DOHH2 (cell line): ENCODE data around the gene DSCAM.
"Not testable (repeated sequence)": the region's sequence is repeated elsewhere in the genome, so short reads cannot be mapped to it uniquely, and the experiment has no call there.

ENCODE experiments used
- H3F3A ChIP-seq: fragments of 200-600 bp; sonication (generic), shearing (Covaris generic); 2 replicates; pipeline ENCODE4 v1.6.0; 2016; ENCODE audit warnings: antibody characterized with exemption, mild to moderate bottlenecking; ENCODE audit not compliant: control insufficient read depth, insufficient read depth
- H3K27ac ChIP-seq: fragments of 200-600 bp; sonication (generic); 2 replicates; pipeline ENCODE4 v1.5.1; 2014; ENCODE audit warnings: low read depth, mild to moderate bottlenecking, low read length, moderate library complexity
- H3K27me3 ChIP-seq: fragments of 200-600 bp; sonication (generic); 2 replicates; pipeline ENCODE4 v1.6.1; 2014; ENCODE audit warnings: mild to moderate bottlenecking, low read length, mixed read lengths; ENCODE audit not compliant: control insufficient read depth
- H3K36me3 ChIP-seq: fragments of 200-600 bp; sonication (generic); 2 replicates; pipeline ENCODE4 v1.6.1; 2014; ENCODE audit warnings: mild to moderate bottlenecking, low read length, moderate library complexity, mixed read lengths; ENCODE audit not compliant: control insufficient read depth
- H3K4me1 ChIP-seq: fragments of 200-600 bp; sonication (generic); 2 replicates; pipeline ENCODE4 v1.6.1; 2014; ENCODE audit warnings: mild to moderate bottlenecking, low read length, mixed read lengths; ENCODE audit not compliant: control insufficient read depth
- H3K4me2 ChIP-seq: fragments of 200-600 bp; sonication (generic); 2 replicates; pipeline ENCODE4 v1.6.0; 2014; ENCODE audit warnings: mild to moderate bottlenecking, low read length, moderate library complexity
- H3K4me3 ChIP-seq: fragments of 200-600 bp; sonication (generic); 2 replicates; pipeline ENCODE4 v1.5.1; 2014; ENCODE audit warnings: mild to moderate bottlenecking, low read length, mixed read lengths
- H3K79me2 ChIP-seq: fragments of 200-600 bp; sonication (generic); 2 replicates; pipeline ENCODE4 v1.6.1; 2014; ENCODE audit warnings: mild to moderate bottlenecking, low read length, mixed read lengths; ENCODE audit not compliant: control insufficient read depth
- H3K9me2 ChIP-seq: fragments of 200-600 bp; sonication (generic); replicated peaks from 2 replicates; pipeline ENCODE4 v1.6.1; 2014; ENCODE audit warnings: mild to moderate bottlenecking, low read length, mixed read lengths; ENCODE audit not compliant: control insufficient read depth
- H3K9me3 ChIP-seq: fragments of 200-600 bp; sonication (generic); 2 replicates; pipeline ENCODE4 v1.6.1; 2014; ENCODE audit warnings: antibody characterized with exemption, low read length, mixed read lengths; ENCODE audit not compliant: control insufficient read depth, insufficient read depth
- H4K20me1 ChIP-seq: fragments of 200-600 bp; sonication (generic); 2 replicates; pipeline ENCODE4 v1.6.0; 2014; ENCODE audit warnings: low read depth, mild to moderate bottlenecking, antibody characterized with exemption, low read length, moderate library complexity; ENCODE audit not compliant: control insufficient read depth, insufficient read depth
- CTCF ChIP-seq: fragments of 200-600 bp; sonication (generic); IDR thresholded peaks from one replicate; pipeline ENCODE4 v1.5.1; 2014; ENCODE audit warnings: antibody characterized with exemption, mild to moderate bottlenecking, low read depth, low read length; ENCODE audit not compliant: poor library complexity, severe bottlenecking
- EZH2phosphoT487 ChIP-seq: fragments of 200-600 bp; sonication (generic); IDR thresholded peaks from 2 replicates; pipeline ENCODE4 v1.6.1; 2017; ENCODE audit warnings: borderline replicate concordance, mild to moderate bottlenecking, antibody characterized with exemption, low read length, moderate library complexity, mixed read lengths

The DSCAM gene

GRCh38 chr21:40186045-40186444, 660.9 kb downstream of the DSCAM start:
- TF ChIP-seq EZH2phosphoT487 (no peak), CTCF (no peak)
- Histone ChIP-seq H3K27me3 (no peaks in the 10 kb centered on the region), H3K9me2 (no peaks in the 10 kb centered on the region), H3K4me2 (no peak overlapping the region), H3K36me3 (no peaks in the 10 kb centered on the region), H3K27ac (no peak overlapping the region), H3K4me1 (no peaks in the 10 kb centered on the region), H3F3A (no peaks in the 10 kb centered on the region), H3K79me2 (no peaks in the 10 kb centered on the region), H4K20me1 (no peaks in the 10 kb centered on the region), H3K4me3 (no peak overlapping the region), H3K9me3 (peaks cover 37% of the 10 kb centered on the region; the same call in 1 of the 2 replicates)

- Histone ChIP-seq H3K9me3 (peaks cover 43% of the 10 kb centered on the region; the same call in 1 of the 2 replicates), H3K27me3 (no peaks in the 10 kb centered on the region), H3K27ac (no peak overlapping the region), H3K79me2 (no peaks in the 10 kb centered on the region), H3F3A (no peaks in the 10 kb centered on the region), H3K4me1 (no peaks in the 10 kb centered on the region), H3K4me2 (no peak overlapping the region), H3K4me3 (no peak overlapping the region), H3K9me2 (no peaks in the 10 kb centered on the region), H4K20me1 (no peaks in the 10 kb centered on the region), H3K36me3 (no peaks in the 10 kb centered on the region)
- TF ChIP-seq CTCF (no peak), EZH2phosphoT487 (no peak)
Observed at GRCh38 chr21:40185208-40185607, 661.8 kb downstream of the DSCAM start.

GRCh38 chr21:40182491-40182890, 664.5 kb downstream of the DSCAM start:
- not testable (repeated sequence) for H4K20me1 ChIP-seq, H3K9me2 ChIP-seq, H3K36me3 ChIP-seq, H3K27me3 ChIP-seq, H3K79me2 ChIP-seq, H3K4me2 ChIP-seq, H3K4me3 ChIP-seq, H3K27ac ChIP-seq, H3K4me1 ChIP-seq, H3F3A ChIP-seq
- peaks cover 38% of the 10 kb centered on the region; the same call in 1 of the 2 replicates for H3K9me3 ChIP-seq

- no peak for TF ChIP-seq CTCF
- TF ChIP-seq EZH2phosphoT487: no peak
- H3K4me2 ChIP-seq: no peak overlapping the region
- no peaks in the 10 kb centered on the region for H3K27me3 ChIP-seq
- H3K36me3 ChIP-seq: no peaks in the 10 kb centered on the region
- H3K4me1 ChIP-seq: no peaks in the 10 kb centered on the region
- H3K4me3 ChIP-seq: no peak overlapping the region
- no peak overlapping the region for H3K27ac ChIP-seq
- H3K79me2 ChIP-seq: no peaks in the 10 kb centered on the region
- no peaks in the 10 kb centered on the region for H3K9me2 ChIP-seq
- peaks cover 30% of the 10 kb centered on the region; the same call in 1 of the 2 replicates for H3K9me3 ChIP-seq
- H3F3A ChIP-seq: no peaks in the 10 kb centered on the region
- H4K20me1 ChIP-seq: no peaks in the 10 kb centered on the region
Observed at GRCh38 chr21:40179166-40179565, 667.8 kb downstream of the DSCAM start.
